Measurements from ENCODE around the gene ZNF621.
"Not testable (repeated sequence)": the region's sequence is repeated elsewhere in the genome, so short reads cannot be mapped to it uniquely, and the experiment has no call there.

DNA sequence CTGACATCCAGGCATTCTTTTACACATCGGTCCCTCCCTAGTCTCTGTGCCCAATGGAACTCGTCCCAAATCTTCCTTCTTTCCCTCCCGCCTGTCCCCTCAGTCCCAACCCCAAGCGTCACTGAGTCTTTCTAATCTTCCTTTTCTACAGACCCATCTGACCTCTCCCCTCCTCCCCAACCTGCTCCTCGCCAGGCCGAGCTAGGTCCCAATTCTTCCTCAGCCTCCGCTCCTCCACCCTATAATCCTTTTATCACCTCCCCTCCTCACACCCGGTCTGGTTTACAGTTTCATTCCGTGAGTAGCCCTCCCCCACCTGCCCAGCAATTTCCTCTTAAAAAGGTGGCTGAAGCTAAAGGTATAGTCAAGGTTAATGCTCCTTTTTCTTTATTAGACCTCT, 37.7 kb downstream of the ZNF621 start:
- TF ChIP-seq POLR2A (IDR thresholded peaks at IDR 0.05); POLR2AphosphoS5 (IDR thresholded peaks at IDR 0.05; ENCODE audit: insufficient read depth in 1 of 2, low read depth in 1 of 2): not testable (repeated sequence)
- TF ChIP-seq, protein P1, sequence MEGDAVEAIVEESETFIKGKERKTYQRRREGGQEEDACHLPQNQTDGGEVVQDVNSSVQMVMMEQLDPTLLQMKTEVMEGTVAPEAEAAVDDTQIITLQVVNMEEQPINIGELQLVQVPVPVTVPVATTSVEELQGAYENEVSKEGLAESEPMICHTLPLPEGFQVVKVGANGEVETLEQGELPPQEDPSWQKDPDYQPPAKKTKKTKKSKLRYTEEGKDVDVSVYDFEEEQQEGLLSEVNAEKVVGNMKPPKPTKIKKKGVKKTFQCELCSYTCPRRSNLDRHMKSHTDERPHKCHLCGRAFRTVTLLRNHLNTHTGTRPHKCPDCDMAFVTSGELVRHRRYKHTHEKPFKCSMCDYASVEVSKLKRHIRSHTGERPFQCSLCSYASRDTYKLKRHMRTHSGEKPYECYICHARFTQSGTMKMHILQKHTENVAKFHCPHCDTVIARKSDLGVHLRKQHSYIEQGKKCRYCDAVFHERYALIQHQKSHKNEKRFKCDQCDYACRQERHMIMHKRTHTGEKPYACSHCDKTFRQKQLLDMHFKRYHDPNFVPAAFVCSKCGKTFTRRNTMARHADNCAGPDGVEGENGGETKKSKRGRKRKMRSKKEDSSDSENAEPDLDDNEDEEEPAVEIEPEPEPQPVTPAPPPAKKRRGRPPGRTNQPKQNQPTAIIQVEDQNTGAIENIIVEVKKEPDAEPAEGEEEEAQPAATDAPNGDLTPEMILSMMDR (IDR thresholded peaks at IDR 0.05) = not testable (repeated sequence)
